Measurements from ENCODE around the gene ZNF44.

The ZNF44 gene

GRCh38 chr19:12260236-12260635 is 34.4 kb downstream of the ZNF44 start:
- H3K27ac ChIP-seq: no peak overlapping the region
- TF ChIP-seq, protein P1, sequence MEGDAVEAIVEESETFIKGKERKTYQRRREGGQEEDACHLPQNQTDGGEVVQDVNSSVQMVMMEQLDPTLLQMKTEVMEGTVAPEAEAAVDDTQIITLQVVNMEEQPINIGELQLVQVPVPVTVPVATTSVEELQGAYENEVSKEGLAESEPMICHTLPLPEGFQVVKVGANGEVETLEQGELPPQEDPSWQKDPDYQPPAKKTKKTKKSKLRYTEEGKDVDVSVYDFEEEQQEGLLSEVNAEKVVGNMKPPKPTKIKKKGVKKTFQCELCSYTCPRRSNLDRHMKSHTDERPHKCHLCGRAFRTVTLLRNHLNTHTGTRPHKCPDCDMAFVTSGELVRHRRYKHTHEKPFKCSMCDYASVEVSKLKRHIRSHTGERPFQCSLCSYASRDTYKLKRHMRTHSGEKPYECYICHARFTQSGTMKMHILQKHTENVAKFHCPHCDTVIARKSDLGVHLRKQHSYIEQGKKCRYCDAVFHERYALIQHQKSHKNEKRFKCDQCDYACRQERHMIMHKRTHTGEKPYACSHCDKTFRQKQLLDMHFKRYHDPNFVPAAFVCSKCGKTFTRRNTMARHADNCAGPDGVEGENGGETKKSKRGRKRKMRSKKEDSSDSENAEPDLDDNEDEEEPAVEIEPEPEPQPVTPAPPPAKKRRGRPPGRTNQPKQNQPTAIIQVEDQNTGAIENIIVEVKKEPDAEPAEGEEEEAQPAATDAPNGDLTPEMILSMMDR (IDR thresholded peaks at IDR 0.05): no peak
- TF ChIP-seq ZFX (IDR thresholded peaks at IDR 0.05; ENCODE audit: borderline replicate concordance): no peak

DNA sequence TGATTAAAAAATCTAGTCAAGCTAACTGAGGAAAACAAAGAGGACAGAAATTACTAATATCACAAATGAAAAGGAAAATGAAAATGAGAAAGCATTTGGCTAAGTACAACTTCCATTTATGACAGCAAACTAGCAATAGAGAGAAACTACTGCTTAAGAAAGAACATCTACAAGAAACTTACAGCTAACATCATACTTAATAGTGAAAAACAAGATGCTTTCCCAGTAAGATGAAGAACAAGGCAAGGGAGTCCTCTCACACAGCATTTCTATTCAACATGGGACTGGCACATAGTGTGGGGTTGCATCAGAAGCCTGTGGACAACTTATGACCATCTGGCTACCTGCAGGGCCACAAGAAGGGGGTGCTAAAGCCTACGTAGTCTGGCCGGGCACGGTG is 39.3 kb downstream of the ZNF44 start:
- TF ChIP-seq ZFX (IDR thresholded peaks at IDR 0.05; ENCODE audit: borderline replicate concordance): no peak
- TF ChIP-seq, protein P1 (IDR thresholded peaks at IDR 0.05): no peak
- H3K27ac ChIP-seq: no peak overlapping the region

DNA sequence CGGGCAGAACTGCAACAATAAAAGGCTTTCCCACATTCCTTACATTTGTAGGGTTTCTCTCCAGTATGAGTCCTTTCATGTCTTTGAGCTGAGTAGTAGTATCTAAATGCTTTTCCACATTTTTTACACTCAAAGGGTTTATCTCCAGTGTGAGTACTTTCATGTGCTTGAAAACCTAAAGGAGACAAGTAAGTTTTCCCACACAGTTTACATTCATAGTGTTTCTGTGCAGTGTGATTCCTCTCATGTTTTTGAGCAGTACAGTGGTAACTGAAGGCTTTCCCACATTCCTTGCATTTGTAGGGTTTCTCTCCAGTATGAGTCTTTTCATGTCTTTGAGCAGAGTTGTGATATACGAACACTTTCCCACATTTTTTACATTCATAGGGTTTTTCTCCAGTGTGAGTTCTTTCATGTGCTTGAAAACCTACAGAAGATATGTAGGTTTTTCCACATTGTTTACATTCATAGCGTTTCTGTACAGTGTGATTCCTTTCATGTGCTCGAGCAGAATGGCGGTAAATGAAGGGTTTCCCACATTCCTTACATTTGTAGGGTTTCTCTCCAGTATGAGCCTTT is 47.0 kb downstream of the ZNF44 start:
- TF ChIP-seq ZFX (IDR thresholded peaks at IDR 0.05; ENCODE audit: borderline replicate concordance): no peak
- TF ChIP-seq, protein P1 (IDR thresholded peaks at IDR 0.05): no peak
- H3K27ac ChIP-seq: no peak overlapping the region

- no peak for TF ChIP-seq ZFX (IDR thresholded peaks at IDR 0.05; ENCODE audit: borderline replicate concordance)
- TF ChIP-seq, protein P1 (IDR thresholded peaks at IDR 0.05): no peak
- no peak overlapping the region for H3K27ac ChIP-seq
These were observed 50.3 kb downstream of the ZNF44 start for GRCh38 chr19:12244370-12244769.

GRCh38 chr19:12237143-12237839 is 57.4 kb downstream of the ZNF44 start:
- H3K27ac ChIP-seq: no peak overlapping the region
- TF ChIP-seq ZFX (IDR thresholded peaks at IDR 0.05; ENCODE audit: borderline replicate concordance): no peak
- TF ChIP-seq, protein P1 (IDR thresholded peaks at IDR 0.05): no peak

- TF ChIP-seq, protein P1 (IDR thresholded peaks at IDR 0.05): no peak
- TF ChIP-seq ZFX (IDR thresholded peaks at IDR 0.05; ENCODE audit: borderline replicate concordance): no peak
- H3K27ac ChIP-seq: no peak overlapping the region
These were observed 61.7 kb downstream of the ZNF44 start for GRCh38 chr19:12232961-12233360.

Measured in 22Rv1 (cell line).